ENCODE measurements around the gene PABPC1L. TPM values are rescaled to one million over a fixed set of nuclear protein-coding genes. Genes with fewer than 3 reads are reported as not detected.

Gene PABPC1L
- total RNA-seq, 1 donor from 2014 or later, result 46.4 TPM

DNA sequence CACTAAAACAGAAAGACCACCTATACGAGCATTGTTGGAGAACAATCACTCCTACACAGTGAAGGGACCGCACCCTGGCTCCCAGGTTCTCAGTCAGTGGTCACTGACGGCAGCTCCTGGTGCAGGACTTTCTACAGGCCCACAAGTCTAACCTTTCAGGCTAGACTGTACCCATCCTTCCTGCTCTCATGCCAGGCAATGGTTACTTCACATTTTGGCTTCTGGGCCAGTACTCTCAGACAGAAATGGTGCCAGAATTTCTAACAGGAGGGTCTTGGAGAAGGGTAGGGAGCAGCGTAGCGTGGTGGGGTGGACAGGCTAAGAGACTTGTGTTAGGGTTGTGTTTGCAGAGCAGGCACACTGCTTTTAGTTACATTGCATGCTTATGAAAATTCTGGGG, 38.2 kb downstream of the PABPC1L start:
- intact Hi-C loops (cut with DNase I), result no loop called here
- Histone ChIP-seq H3K4me1 (no peaks in the 10 kb centered on the region), H3K36me3 (peaks cover 97% of the 10 kb centered on the region), H3K4me3 (no peak overlapping the region), H3K27ac (no peak overlapping the region), H3K27me3 (no peaks in the 10 kb centered on the region), H3K9me3 (no peaks in the 10 kb centered on the region)
- ATAC-seq (no peak), DNase-seq (no peak)
- TF ChIP-seq, protein P1, sequence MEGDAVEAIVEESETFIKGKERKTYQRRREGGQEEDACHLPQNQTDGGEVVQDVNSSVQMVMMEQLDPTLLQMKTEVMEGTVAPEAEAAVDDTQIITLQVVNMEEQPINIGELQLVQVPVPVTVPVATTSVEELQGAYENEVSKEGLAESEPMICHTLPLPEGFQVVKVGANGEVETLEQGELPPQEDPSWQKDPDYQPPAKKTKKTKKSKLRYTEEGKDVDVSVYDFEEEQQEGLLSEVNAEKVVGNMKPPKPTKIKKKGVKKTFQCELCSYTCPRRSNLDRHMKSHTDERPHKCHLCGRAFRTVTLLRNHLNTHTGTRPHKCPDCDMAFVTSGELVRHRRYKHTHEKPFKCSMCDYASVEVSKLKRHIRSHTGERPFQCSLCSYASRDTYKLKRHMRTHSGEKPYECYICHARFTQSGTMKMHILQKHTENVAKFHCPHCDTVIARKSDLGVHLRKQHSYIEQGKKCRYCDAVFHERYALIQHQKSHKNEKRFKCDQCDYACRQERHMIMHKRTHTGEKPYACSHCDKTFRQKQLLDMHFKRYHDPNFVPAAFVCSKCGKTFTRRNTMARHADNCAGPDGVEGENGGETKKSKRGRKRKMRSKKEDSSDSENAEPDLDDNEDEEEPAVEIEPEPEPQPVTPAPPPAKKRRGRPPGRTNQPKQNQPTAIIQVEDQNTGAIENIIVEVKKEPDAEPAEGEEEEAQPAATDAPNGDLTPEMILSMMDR (IDR thresholded peaks at IDR 0.05), result no peak

DNA sequence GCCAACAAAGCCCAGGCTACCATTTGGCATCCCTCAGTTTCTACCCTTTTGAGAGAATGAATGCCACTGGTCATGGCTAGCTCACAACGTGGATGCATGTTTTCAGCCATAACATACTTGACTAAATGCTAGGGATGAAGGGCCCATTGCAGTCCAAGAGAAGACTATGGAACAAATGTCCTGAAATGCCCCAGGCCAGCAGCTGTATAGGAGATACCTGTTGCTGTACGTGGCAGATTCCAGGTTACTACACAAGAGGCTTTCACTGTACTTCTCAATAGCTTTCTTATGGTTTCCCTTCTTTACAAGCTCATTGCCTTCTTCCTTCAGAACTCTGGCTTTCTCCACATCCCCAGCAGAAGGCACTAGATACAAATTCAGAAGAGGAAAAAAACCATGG, 38.7 kb downstream of the PABPC1L start:
- no peak for DNase-seq
- intact Hi-C loops (cut with DNase I), result no loop called here
- Histone ChIP-seq H3K27me3 (no peaks in the 10 kb centered on the region), H3K4me3 (no peak overlapping the region), H3K27ac (no peak overlapping the region), H3K4me1 (no peaks in the 10 kb centered on the region), H3K36me3 (peaks cover 97% of the 10 kb centered on the region), H3K9me3 (no peaks in the 10 kb centered on the region)
- ATAC-seq, result no peak
- TF ChIP-seq, protein P1 (IDR thresholded peaks at IDR 0.05), result no peak

DNA sequence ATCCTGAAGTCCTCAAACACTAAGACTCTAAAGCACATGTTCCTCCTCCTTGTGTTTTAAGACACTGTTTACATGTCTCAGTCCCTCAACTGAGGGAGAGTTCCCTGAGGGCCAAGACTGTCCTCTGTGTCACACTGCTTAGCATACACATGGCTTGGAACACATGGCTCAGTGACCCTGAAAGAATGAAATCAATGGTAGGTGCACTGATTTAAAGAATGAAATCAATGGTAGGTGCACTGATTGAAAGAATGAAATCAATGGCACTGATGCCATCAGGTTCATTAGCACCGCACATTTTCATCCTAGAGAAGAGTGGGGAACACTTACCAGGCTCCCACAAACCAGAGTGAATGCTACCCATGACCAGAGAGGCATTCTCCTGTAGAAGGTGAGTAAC, 40.5 kb downstream of the PABPC1L start:
- H3K4me1 ChIP-seq, result no peaks in the 10 kb centered on the region
- intact Hi-C loops (cut with DNase I), result no loop called here
- H3K9me3 ChIP-seq, result no peaks in the 10 kb centered on the region
- no peaks in the 10 kb centered on the region for H3K27me3 ChIP-seq
- H3K27ac ChIP-seq, result no peak overlapping the region
- ATAC-seq (no peak), DNase-seq (no peak)
- H3K4me3 ChIP-seq, result no peak overlapping the region
- H3K36me3 ChIP-seq, result peaks cover 97% of the 10 kb centered on the region
- TF ChIP-seq, protein P1 (IDR thresholded peaks at IDR 0.05), result no peak

DNA sequence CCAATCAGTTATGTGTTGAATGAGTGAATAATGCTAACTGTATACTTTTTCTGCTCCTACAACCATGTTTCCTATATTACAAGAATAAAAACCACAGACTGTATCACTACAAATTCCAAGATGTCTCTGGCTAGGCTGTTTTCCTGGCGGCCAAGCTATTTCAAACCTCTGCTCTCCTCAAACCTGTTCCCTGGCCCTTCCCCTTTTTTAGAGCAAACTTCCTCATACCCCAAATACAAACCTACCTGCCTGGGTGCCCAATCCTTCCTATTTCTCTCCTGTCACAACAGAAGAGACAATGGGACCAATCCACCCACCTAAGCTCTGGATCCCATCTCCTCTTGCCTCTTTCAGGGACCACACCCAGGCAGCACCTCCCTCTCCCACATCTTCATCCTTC, 42.9 kb downstream of the PABPC1L start:
- Histone ChIP-seq H3K36me3 (peaks cover 87% of the 10 kb centered on the region), H3K9me3 (no peaks in the 10 kb centered on the region), H3K4me1 (no peaks in the 10 kb centered on the region), H3K4me3 (no peak overlapping the region), H3K27ac (no peak overlapping the region), H3K27me3 (no peaks in the 10 kb centered on the region)
- intact Hi-C loops (cut with DNase I), result no loop called here
- TF ChIP-seq, protein P1 (IDR thresholded peaks at IDR 0.05), result no peak
- DNase-seq (no peak), ATAC-seq (no peak)

DNA sequence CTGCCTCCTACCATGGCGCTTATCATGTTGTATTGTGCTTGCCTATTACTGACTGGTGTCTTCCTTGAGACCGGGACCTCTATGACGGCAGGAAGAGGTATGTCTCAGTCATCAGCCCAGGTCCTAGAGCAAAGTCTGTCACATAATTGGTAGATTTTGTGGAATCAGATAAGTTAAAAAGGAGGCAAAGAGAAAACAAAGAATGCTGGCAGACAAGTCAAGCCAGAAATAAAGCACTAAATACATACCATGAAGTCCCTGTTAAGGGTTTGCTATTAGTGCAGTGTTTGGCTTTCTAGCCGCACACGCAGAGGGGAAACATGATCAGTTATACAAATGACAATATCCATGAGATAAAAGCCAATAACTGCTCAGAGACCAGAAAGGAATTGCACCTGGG, 44.4 kb downstream of the PABPC1L start:
- Histone ChIP-seq H3K9me3 (no peaks in the 10 kb centered on the region), H3K27me3 (no peaks in the 10 kb centered on the region), H3K4me3 (no peak overlapping the region), H3K27ac (no peak overlapping the region), H3K36me3 (peaks cover 72% of the 10 kb centered on the region), H3K4me1 (peaks cover 4% of the 10 kb centered on the region)
- intact Hi-C loops (cut with DNase I), result no loop called here
- no peak for ATAC-seq
- TF ChIP-seq, protein P1 (IDR thresholded peaks at IDR 0.05), result no peak
- DNase-seq, result no peak

DNA sequence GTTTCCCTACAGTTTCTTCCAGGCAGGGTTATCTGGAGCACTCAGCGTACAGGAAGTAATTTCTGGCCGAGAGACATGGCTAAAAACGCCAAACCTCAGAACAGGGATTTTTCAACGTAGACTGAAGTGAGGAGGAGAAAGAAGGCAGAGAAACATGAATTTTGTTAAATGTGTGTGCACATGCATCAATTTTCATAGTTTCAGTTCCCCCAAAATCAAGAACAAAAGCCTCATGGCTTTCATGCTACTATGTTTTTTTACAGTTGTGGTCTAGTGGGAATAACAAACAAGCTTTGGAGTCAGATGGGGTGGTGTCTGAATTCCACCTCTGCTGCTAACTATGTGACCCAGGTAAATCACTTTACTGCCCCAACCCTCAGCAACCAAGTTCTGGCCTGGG, 45.4 kb downstream of the PABPC1L start:
- DNase-seq (no peak), ATAC-seq (no peak)
- H3K9me3 ChIP-seq, result no peaks in the 10 kb centered on the region
- no peaks in the 10 kb centered on the region for H3K27me3 ChIP-seq
- TF ChIP-seq, protein P1 (IDR thresholded peaks at IDR 0.05), result no peak
- intact Hi-C loops (cut with DNase I), result no loop called here
- no peak overlapping the region for H3K27ac ChIP-seq
- H3K36me3 ChIP-seq, result peaks cover 62% of the 10 kb centered on the region
- H3K4me1 ChIP-seq, result peaks cover 8% of the 10 kb centered on the region
- H3K4me3 ChIP-seq, result no peak overlapping the region
